ENCODE data around the gene CTSE. TPM values are rescaled to one million over a fixed set of nuclear protein-coding genes. Genes with fewer than 3 reads are reported as not detected.

CTSE gene
- total RNA-seq, 2 experiments from 2014 or later = not detected

- ChIA-PET POLR2A (no interaction called here), CTCF (no interaction called here)
- Mint-ChIP-seq H3K27me3 (no peaks in the 10 kb centered on the region), H3K9me3 (no peaks in the 10 kb centered on the region), H3K36me3 (ENCODE audit: low read depth) (no peaks in the 10 kb centered on the region), H3K4me3 (no peak overlapping the region), H3K4me1 (ENCODE audit: low read depth) (no peaks in the 10 kb centered on the region), H3K27ac (no peak overlapping the region)
- no peaks in the 10 kb centered on the region for H3K36me3 ChIP-seq (ENCODE audit: insufficient read depth, low read length)
- H3K27ac ChIP-seq (ENCODE audit: low read depth in 1 of 2, low read length in 2 of 2) = no peak overlapping the region
- no peaks in the 10 kb centered on the region for H3K4me1 ChIP-seq (ENCODE audit: insufficient read depth, low read length)
- no peaks in the 10 kb centered on the region for H3K9me3 ChIP-seq (ENCODE audit: control insufficient read depth in 1 of 2, insufficient read depth in 1 of 2, low read length in 2 of 2)
- DNase-seq (no peak), ATAC-seq (ENCODE audit: poor library complexity) (no peak)
- no peak for TF ChIP-seq CTCF (IDR thresholded peaks at IDR 0.05)
- no peaks in the 10 kb centered on the region for H3K27me3 ChIP-seq (ENCODE audit: control insufficient read depth in 1 of 2, insufficient read depth in 2 of 2, low read length in 2 of 2)
- intact Hi-C loops (cut with DNase I, micrococcal nuclease) = no loop called here
- H3K4me3 ChIP-seq (ENCODE audit: low read length) = no peak overlapping the region
These were observed 1.9 kb downstream of the CTSE start for GRCh38 chr1:206021626-206022365.

GRCh38 chr1:206021008-206021625 lies 2.6 kb downstream of the CTSE start:
- no peak overlapping the region for H3K4me3 ChIP-seq (ENCODE audit: low read length)
- no peaks in the 10 kb centered on the region for H3K4me1 Mint-ChIP-seq (ENCODE audit: low read depth)
- TF ChIP-seq CTCF (IDR thresholded peaks at IDR 0.05) = no peak
- no peaks in the 10 kb centered on the region for H3K9me3 ChIP-seq (ENCODE audit: control insufficient read depth in 1 of 2, insufficient read depth in 1 of 2, low read length in 2 of 2)
- CTCF ChIA-PET = no interaction called here
- H3K27ac ChIP-seq (ENCODE audit: low read depth in 1 of 2, low read length in 2 of 2) = no peak overlapping the region
- DNase-seq = no peak
- no peak overlapping the region for H3K4me3 Mint-ChIP-seq
- intact Hi-C loops (cut with DNase I, micrococcal nuclease) = no loop called here
- ATAC-seq (ENCODE audit: poor library complexity) = no peak
- no peaks in the 10 kb centered on the region for H3K4me1 ChIP-seq (ENCODE audit: insufficient read depth, low read length)
- H3K9me3 Mint-ChIP-seq = no peaks in the 10 kb centered on the region
- POLR2A ChIA-PET = interaction anchor here (0.6 kb wide), 1 partner anchor 110 kb away, joined by 4 read pairs; no protein-coding TSS in a partner anchor
- no peak overlapping the region for H3K27ac Mint-ChIP-seq
- no peaks in the 10 kb centered on the region for H3K27me3 Mint-ChIP-seq
- H3K36me3 Mint-ChIP-seq (ENCODE audit: low read depth) = no peaks in the 10 kb centered on the region
- no peaks in the 10 kb centered on the region for H3K36me3 ChIP-seq (ENCODE audit: insufficient read depth, low read length)
- H3K27me3 ChIP-seq (ENCODE audit: control insufficient read depth in 1 of 2, insufficient read depth in 2 of 2, low read length in 2 of 2) = no peaks in the 10 kb centered on the region

GRCh38 chr1:206020393-206021007 lies 3.2 kb downstream of the CTSE start:
- Histone ChIP-seq H3K27me3 (ENCODE audit: control insufficient read depth in 1 of 2, insufficient read depth in 2 of 2, low read length in 2 of 2) (no peaks in the 10 kb centered on the region), H3K27ac (ENCODE audit: low read depth in 1 of 2, low read length in 2 of 2) (no peak overlapping the region), H3K4me3 (ENCODE audit: low read length) (no peak overlapping the region), H3K4me1 (ENCODE audit: insufficient read depth, low read length) (no peaks in the 10 kb centered on the region), H3K9me3 (ENCODE audit: control insufficient read depth in 1 of 2, insufficient read depth in 1 of 2, low read length in 2 of 2) (no peaks in the 10 kb centered on the region), H3K36me3 (ENCODE audit: insufficient read depth, low read length) (no peaks in the 10 kb centered on the region)
- no peaks in the 10 kb centered on the region for H3K27me3 Mint-ChIP-seq
- intact Hi-C loops (cut with DNase I, micrococcal nuclease) = no loop called here
- no peak for ATAC-seq (ENCODE audit: poor library complexity)
- no peak overlapping the region for H3K4me3 Mint-ChIP-seq
- no peaks in the 10 kb centered on the region for H3K4me1 Mint-ChIP-seq (ENCODE audit: low read depth)
- no peaks in the 10 kb centered on the region for H3K9me3 Mint-ChIP-seq
- no peak for DNase-seq
- no peak for TF ChIP-seq CTCF (IDR thresholded peaks at IDR 0.05)
- CTCF ChIA-PET = no interaction called here
- POLR2A ChIA-PET = interaction anchor here (0.6 kb wide), 1 partner anchor 111 kb away, joined by 4 read pairs; no protein-coding TSS in a partner anchor
- H3K27ac Mint-ChIP-seq = no peak overlapping the region
- H3K36me3 Mint-ChIP-seq (ENCODE audit: low read depth) = no peaks in the 10 kb centered on the region
